ENCODE measurements around the gene ANKS1B.

Gene ANKS1B

DNA sequence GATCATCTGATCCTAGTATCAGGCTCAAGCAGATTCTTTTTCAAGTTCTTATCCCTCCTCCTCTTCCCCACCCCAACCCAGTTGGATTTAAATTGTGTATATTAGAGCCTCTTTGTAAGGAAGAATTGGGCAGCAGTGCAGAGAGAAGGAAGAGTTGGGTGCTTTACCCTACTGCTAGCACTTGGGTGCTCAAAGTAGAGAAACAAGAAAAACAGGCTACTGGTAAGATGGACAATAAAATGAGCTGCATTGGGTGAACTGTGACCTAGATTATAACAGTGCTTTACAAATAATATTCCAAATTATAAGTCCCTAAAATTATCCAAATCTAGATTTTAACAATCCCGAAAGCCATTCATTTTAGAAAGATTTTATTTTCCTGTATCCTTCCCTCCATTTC lies 700.6 kb downstream of the ANKS1B start:
- no peaks in the 10 kb centered on the region for H3K79me2 ChIP-seq (ENCODE audit: insufficient read depth, low read depth)

DNA sequence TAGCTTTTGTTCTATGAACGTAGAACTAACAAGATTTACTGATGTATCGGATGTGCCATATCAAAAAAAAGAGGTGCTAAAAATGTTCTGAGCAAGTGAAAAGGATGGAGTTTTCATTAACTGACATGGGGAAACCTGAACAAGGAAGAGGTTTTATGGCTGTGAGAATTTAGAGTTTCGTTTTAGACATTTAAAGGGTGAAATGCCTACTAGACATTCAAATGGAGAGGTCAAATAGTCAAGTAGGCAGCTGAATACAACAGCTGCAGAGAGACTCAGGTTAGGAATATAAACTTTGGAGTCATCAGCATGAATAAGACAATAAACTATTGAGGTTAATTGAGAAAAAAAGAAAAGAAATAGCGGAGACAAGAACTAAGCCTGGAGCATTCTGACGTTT lies 702.1 kb downstream of the ANKS1B start:
- Histone ChIP-seq H3K4me3 (IDR thresholded peaks at IDR 0.05; ENCODE audit: insufficient read depth, low read depth, low read length) (no peak overlapping the region), H3K27me3 (ENCODE audit: insufficient read depth, low read depth) (no peaks in the 10 kb centered on the region), H3K9ac (no peak overlapping the region), H2AFZ (ENCODE audit: low read depth) (no peak overlapping the region), H3K27ac (no peak overlapping the region), H3K4me1 (ENCODE audit: low read depth, poor library complexity, severe bottlenecking) (no peaks in the 10 kb centered on the region), H3K4me2 (no peak overlapping the region), H4K20me1 (ENCODE audit: insufficient read depth) (no peaks in the 10 kb centered on the region), H3K79me2 (ENCODE audit: insufficient read depth, low read depth) (no peaks in the 10 kb centered on the region), H3K36me3 (ENCODE audit: insufficient read depth) (no peaks in the 10 kb centered on the region)
- TF ChIP-seq, protein P1, sequence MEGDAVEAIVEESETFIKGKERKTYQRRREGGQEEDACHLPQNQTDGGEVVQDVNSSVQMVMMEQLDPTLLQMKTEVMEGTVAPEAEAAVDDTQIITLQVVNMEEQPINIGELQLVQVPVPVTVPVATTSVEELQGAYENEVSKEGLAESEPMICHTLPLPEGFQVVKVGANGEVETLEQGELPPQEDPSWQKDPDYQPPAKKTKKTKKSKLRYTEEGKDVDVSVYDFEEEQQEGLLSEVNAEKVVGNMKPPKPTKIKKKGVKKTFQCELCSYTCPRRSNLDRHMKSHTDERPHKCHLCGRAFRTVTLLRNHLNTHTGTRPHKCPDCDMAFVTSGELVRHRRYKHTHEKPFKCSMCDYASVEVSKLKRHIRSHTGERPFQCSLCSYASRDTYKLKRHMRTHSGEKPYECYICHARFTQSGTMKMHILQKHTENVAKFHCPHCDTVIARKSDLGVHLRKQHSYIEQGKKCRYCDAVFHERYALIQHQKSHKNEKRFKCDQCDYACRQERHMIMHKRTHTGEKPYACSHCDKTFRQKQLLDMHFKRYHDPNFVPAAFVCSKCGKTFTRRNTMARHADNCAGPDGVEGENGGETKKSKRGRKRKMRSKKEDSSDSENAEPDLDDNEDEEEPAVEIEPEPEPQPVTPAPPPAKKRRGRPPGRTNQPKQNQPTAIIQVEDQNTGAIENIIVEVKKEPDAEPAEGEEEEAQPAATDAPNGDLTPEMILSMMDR (conservative IDR thresholded peaks at IDR 0.05; ENCODE audit: low read depth, low read length) = no peak

More for the DNA sequence above, 700.6 kb downstream of the ANKS1B start:
- H3K4me1 ChIP-seq (ENCODE audit: low read depth, poor library complexity, severe bottlenecking) = no peaks in the 10 kb centered on the region
- no peak overlapping the region for H3K4me3 ChIP-seq (IDR thresholded peaks at IDR 0.05; ENCODE audit: insufficient read depth, low read depth, low read length)
- TF ChIP-seq, protein P1 (conservative IDR thresholded peaks at IDR 0.05; ENCODE audit: low read depth, low read length) = no peak
- no peak overlapping the region for H3K27ac ChIP-seq
- H3K4me2 ChIP-seq = no peak overlapping the region
- H4K20me1 ChIP-seq (ENCODE audit: insufficient read depth) = no peaks in the 10 kb centered on the region
- no peaks in the 10 kb centered on the region for H3K36me3 ChIP-seq (ENCODE audit: insufficient read depth)
- H3K9ac ChIP-seq = no peak overlapping the region
- no peak overlapping the region for H2AFZ ChIP-seq (ENCODE audit: low read depth)
- no peaks in the 10 kb centered on the region for H3K27me3 ChIP-seq (ENCODE audit: insufficient read depth, low read depth)

DNA sequence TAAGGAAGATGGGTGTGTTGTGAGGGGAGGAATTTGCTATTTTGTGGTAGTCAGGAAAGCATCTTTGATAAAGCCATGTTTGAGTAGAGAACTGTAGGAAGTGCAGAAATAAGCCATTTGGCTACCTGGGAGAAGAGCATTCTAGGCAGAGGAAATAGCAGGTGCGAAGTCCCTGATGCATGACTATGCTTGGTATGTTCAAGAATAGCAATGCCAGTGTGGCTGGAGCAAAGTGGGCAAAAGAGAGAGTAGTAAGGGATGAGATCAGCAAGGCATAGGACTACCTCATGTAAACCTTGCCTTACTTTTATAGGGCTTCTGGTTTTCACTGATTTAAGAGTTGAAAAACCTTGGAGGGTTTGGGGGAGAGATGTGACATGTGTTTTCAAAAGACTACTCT lies 702.6 kb downstream of the ANKS1B start:
- Histone ChIP-seq H3K4me1 (ENCODE audit: low read depth, poor library complexity, severe bottlenecking) (no peaks in the 10 kb centered on the region), H2AFZ (ENCODE audit: low read depth) (no peak overlapping the region), H3K9ac (no peak overlapping the region), H3K27me3 (ENCODE audit: insufficient read depth, low read depth) (no peaks in the 10 kb centered on the region), H3K4me2 (no peak overlapping the region), H3K27ac (no peak overlapping the region), H3K79me2 (ENCODE audit: insufficient read depth, low read depth) (no peaks in the 10 kb centered on the region), H3K36me3 (ENCODE audit: insufficient read depth) (no peaks in the 10 kb centered on the region), H3K4me3 (IDR thresholded peaks at IDR 0.05; ENCODE audit: insufficient read depth, low read depth, low read length) (no peak overlapping the region), H4K20me1 (ENCODE audit: insufficient read depth) (no peaks in the 10 kb centered on the region)
- TF ChIP-seq, protein P1 (conservative IDR thresholded peaks at IDR 0.05; ENCODE audit: low read depth, low read length) = no peak

DNA sequence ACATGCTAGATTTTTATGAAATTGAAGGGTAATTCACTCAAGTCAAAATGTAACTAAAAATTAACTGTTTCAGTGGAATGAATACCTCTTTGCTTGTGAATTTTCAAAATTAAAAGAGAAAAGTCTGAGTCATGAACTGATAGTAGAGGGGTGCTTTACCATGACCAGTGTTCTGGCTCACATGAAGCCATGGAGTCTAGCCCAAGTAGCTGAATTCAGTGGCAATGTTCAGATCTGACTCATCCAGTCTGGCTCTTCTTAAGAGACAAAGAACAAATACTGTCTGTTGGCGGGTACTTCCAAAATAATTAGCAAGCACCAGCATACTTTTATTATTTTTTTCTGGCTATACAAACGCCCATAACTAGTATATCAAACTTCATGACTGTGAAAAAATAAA lies 703.5 kb downstream of the ANKS1B start:
- no peaks in the 10 kb centered on the region for H3K27me3 ChIP-seq (ENCODE audit: insufficient read depth, low read depth)
- H3K79me2 ChIP-seq (ENCODE audit: insufficient read depth, low read depth) = no peaks in the 10 kb centered on the region
- TF ChIP-seq, protein P1 (conservative IDR thresholded peaks at IDR 0.05; ENCODE audit: low read depth, low read length) = no peak
- no peak overlapping the region for H3K4me2 ChIP-seq
- no peak overlapping the region for H3K9ac ChIP-seq
- no peaks in the 10 kb centered on the region for H4K20me1 ChIP-seq (ENCODE audit: insufficient read depth)
- no peaks in the 10 kb centered on the region for H3K36me3 ChIP-seq (ENCODE audit: insufficient read depth)
- no peak overlapping the region for H3K27ac ChIP-seq
- H3K4me1 ChIP-seq (ENCODE audit: low read depth, poor library complexity, severe bottlenecking) = no peaks in the 10 kb centered on the region
- no peak overlapping the region for H3K4me3 ChIP-seq (IDR thresholded peaks at IDR 0.05; ENCODE audit: insufficient read depth, low read depth, low read length)
- H2AFZ ChIP-seq (ENCODE audit: low read depth) = no peak overlapping the region
